KOPT-K1 (cell line): Measurements from ENCODE around the gene CAMK1G.

Source experiments
- H3K27ac ChIP-seq: fragments of 200-600 bp; sonication (generic); 2 replicates; pipeline ENCODE4 v1.5.1; 2016; ENCODE audit warnings: antibody characterized with exemption, mild to moderate bottlenecking, low read depth, low read length; ENCODE audit not compliant: poor library complexity, severe bottlenecking
- H3K36me3 ChIP-seq: fragments of 200-600 bp; sonication (generic); 2 replicates; pipeline ENCODE4 v1.5.1; 2017; ENCODE audit warnings: antibody characterized with exemption, mild to moderate bottlenecking, low read length, moderate library complexity; ENCODE audit not compliant: insufficient read depth
- H3K9me3 ChIP-seq: fragments of 200-600 bp; sonication (generic); 2 replicates; pipeline ENCODE4 v1.5.1; 2017; ENCODE audit warnings: antibody characterized with exemption, low read length, mild to moderate bottlenecking; ENCODE audit not compliant: insufficient read depth, poor library complexity, severe bottlenecking

Gene CAMK1G

DNA sequence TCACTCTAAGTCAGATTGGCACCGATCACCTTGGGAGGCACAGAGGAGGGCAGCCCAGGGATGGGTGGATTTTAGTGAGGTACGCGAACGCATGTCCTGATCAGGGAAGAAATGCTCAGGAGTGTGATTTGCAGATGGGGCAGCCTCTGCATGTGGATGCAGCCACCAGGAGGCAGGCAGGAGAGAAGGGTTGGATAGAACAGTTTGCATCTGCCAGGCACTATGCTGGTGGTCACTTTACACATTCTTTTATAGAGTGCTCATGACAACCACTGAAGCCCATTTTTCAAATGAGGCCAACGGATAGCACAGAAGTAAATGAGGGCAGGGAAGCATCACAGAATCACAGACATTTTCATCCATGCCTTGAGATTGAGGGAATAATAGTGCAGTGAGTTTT is 63.0 kb downstream of the CAMK1G start:
- H3K9me3 ChIP-seq = no peaks in the 10 kb centered on the region
- H3K27ac ChIP-seq = no peak overlapping the region
- H3K36me3 ChIP-seq = no peaks in the 10 kb centered on the region

DNA sequence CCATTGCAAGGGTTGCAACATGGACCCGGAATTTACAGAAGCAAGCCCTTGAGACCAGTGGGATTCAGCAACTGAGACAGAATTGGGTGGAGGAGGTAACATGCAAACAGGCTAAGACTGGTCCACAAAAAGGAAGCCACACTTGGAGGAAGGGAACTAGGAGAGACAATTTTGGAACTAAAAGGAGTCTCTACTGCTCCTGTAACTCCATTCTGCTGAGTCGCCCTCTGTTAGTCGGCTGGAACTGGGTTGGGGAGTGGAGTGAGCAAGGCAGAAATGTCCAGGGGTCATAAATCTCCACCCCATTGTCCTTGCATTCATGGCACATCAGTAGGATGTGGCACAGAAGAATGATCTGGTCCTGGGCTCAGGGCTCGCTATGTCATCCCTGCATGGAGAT is 63.6 kb downstream of the CAMK1G start:
- Histone ChIP-seq H3K36me3 (no peaks in the 10 kb centered on the region), H3K9me3 (no peaks in the 10 kb centered on the region), H3K27ac (no peak overlapping the region)

DNA sequence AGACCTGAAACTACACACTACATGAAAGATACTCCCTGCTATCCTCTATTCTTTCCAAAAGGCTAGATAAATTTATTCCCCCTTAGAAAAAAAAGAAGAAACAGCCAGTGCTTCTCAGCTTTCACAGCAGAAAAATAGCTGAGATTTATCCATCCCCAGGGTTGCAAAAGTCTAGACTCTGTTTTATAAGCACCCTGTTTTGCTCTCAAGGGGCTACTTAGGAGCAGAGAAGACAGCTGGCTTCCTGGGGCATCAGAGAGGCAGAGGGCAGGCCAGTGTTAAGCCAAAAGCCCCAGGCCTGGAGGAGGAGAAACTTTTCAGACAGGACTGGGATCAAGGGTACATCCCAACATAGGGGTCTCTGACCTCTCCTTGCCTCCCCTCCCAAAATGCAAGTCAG is 64.8 kb downstream of the CAMK1G start:
- H3K27ac ChIP-seq = no peak overlapping the region
- no peaks in the 10 kb centered on the region for H3K9me3 ChIP-seq
- no peaks in the 10 kb centered on the region for H3K36me3 ChIP-seq

DNA sequence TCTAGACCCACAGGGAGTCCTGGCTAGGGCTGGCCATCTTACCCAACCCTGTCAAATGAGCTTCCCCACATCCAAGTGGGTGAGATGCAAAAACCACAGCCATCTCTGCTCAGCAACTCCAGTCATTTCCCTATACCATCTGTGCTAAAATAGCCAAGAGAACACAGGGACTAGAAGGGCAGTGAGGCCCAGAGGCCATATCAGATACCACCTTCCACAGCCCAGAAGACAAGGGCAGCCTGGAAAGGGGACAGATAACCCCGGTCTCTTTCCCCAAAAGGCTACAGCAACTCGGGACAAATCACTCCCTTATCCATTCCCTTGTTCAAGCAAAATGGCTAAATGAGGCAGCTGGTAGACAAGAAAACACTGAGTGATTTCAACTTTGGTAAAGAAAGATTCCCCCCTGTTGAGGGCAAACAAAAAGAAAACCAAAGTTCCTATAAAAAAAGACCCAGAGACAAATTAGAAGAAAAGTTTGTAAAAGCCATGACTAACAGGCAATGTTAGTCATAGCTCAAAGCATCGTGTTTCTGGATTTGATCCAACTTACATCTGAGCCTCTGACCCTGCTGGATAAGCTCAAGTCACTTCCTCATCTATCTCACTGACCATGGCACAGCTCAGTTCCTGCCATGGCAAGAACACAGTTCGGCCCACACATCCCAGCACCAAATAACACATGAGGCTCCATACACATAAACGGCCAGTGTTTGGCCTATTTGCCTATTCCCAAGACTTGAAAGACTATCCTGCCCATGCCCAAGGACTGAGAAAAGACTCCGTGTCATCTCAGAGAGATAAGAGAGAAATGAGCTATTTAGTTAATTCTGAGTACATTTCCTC is 65.6 kb downstream of the CAMK1G start:
- Histone ChIP-seq H3K27ac (no peak overlapping the region), H3K9me3 (no peaks in the 10 kb centered on the region), H3K36me3 (no peaks in the 10 kb centered on the region)

DNA sequence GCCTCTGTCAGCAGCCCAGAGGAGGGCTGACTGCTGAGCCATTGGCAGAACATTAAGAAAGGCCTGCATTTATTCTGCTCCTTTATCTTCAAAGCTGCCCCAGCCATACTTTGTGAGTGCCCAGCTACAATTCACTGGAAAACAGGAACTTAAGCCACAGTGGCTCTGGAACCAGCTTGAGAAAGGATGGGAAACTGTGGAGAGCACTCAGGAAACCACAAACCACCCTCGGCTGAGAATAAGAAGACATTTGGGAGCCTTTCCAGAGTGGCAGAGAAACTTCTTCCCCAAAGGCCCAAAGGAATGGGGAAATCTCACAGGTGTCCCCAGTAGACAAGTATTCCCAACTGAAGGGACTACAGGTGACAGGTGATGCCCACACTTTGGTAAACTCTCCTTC is 66.9 kb downstream of the CAMK1G start:
- H3K27ac ChIP-seq = no peak overlapping the region
- H3K9me3 ChIP-seq = no peaks in the 10 kb centered on the region
- H3K36me3 ChIP-seq = no peaks in the 10 kb centered on the region

DNA sequence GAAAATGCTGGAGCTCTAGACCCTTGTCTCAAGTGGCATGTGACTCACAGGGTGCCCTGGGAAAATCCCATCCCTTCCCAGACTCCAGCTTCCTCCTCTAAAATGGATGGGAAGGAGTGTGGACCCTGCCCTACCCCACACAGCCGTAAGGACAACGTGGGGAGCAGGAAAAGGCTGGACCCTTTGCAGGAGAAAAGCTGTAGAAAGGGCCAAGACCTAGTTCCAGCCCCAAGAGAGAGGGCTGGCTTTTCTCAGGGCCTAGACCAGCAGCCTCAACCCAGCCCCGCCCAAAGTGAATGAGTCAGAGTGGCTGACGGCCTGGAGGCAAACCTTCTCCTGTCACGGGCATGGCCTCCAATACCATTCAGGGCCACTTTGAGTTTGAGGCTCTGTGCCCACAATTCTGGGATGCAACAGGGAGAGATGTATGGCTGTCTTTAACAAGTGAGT is 67.6 kb downstream of the CAMK1G start:
- H3K9me3 ChIP-seq = no peaks in the 10 kb centered on the region
- no peak overlapping the region for H3K27ac ChIP-seq
- no peaks in the 10 kb centered on the region for H3K36me3 ChIP-seq

DNA sequence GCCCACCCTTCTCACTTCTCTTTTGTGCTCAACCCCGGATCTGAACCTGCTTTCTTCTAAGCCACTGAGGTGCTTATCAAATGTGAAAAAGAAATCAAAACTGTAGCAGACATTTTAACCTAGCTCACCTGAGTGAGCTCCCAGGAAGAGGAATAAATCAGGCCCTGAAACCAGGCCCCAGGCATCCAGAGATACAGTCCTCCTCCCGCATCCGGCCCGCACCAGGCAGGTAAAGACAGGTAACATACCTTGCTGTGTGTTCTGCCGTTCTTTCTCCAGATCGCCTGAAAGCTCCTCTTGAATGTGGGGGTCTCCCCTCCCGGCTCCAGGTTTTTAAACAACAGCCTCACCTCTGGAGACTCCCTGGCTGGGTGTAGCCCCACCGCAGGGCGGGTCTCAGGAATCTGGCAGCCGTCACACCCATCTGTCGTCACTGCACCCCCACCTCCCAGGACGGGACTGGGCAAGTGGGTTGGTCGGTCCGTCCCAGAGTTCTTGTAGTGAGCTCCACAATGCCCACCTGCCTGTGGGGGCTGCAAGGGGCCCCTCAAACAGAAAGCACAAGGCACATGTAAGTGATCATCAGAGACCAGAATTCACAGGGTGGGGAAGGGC is 68.7 kb downstream of the CAMK1G start, which contains the start of gene LAMB3:
LAMB3 (minus strand) TSS at position 305 of the 615 bp plus-strand sequence. CDS start 1,481 bp downstream, outside the sequence.
- no peak within 1 kb of the TSS for H3K27ac ChIP-seq
- no peaks in the 10 kb centered on the region for H3K9me3 ChIP-seq
- H3K36me3 ChIP-seq = no peaks in the 10 kb centered on the region

DNA sequence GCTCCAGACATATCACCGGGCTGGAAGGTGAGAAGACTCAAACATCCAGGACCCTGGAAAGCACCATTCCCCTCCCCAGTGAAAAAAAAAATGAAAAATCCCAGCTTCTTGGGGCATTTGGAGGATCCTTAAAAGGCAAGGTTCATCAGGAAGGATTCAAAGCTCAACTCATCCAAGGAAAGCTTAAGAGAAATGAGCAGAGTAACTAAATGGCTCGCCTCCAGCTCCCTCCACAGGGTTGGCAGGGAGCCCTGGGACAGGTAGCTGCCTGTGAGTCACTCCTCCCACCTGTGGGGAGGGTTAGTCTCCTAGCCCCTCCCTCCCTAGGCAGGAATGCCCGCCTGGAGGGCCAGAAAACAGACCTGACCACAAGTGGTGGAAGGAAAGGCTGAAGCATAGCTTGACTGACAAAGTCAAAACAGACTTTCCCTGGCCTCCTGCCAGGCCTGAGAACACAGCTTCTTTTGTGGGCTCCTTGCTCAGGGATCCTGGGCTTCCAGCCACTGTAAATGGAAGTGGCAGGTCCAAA is 69.4 kb downstream of the CAMK1G start:
- no peak overlapping the region for H3K27ac ChIP-seq
- no peaks in the 10 kb centered on the region for H3K9me3 ChIP-seq
- no peaks in the 10 kb centered on the region for H3K36me3 ChIP-seq

DNA sequence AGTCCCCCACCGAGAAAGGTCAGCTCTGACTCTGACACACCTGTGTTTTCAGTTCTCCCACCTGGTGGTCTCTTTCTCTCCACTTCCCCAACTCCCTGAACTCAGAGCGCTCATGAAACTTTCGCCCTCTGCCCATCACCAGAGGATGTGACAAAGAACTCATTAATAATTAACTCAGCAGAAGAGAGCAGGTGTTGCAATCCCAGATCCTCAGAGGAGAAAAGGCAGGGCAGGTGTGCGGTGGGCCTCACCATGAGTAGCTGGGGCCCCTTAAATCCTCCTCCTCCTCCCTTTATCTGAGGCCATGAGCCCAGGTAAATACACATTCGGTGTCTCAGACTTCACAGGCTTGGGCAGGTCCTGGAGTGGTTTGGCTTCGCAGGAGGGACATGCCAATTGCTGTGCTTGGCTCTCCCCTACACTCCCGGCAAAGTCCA is 70.4 kb downstream of the CAMK1G start:
- no peaks in the 10 kb centered on the region for H3K9me3 ChIP-seq
- no peaks in the 10 kb centered on the region for H3K36me3 ChIP-seq
- no peak overlapping the region for H3K27ac ChIP-seq

DNA sequence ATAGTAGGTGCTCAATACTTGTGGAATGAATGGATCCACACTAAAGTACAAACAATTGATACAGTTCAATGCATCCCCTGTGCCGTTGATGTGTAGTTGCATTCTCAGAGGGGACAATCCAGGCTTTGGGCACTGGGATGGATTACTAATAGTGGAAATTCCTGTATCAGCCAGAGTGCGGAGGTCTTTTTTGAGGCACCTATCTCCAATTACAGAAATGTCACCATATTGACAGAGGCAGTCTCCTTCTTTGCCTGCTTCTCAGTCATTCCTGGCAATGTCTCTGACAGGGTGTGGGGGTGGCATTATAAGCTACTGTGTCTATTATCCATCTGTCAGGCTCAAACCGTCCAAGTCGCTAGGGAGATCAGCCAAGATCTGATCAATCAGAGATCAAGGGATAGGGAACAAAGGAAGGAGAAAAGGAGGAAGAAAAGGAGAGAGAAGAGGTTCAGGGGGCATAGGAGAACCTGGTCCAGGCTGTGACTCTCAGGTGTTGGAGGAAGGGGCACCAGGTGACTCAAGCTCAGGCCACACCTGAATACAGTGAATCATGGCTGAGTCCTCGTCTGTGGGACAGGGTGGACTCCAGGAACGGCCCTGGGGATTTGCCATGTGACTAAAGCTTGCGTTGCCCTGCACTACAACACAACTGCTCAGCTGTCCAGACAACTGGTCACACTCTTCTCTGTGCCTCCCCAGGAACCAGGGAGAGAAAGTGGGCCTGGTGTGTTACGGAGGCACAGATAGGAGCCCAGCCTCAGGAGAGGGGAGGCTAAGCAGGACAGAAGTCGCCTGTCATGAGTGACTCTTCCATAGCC is 72.1 kb downstream of the CAMK1G start:
- no peak overlapping the region for H3K27ac ChIP-seq
- H3K9me3 ChIP-seq = no peaks in the 10 kb centered on the region
- no peaks in the 10 kb centered on the region for H3K36me3 ChIP-seq

DNA sequence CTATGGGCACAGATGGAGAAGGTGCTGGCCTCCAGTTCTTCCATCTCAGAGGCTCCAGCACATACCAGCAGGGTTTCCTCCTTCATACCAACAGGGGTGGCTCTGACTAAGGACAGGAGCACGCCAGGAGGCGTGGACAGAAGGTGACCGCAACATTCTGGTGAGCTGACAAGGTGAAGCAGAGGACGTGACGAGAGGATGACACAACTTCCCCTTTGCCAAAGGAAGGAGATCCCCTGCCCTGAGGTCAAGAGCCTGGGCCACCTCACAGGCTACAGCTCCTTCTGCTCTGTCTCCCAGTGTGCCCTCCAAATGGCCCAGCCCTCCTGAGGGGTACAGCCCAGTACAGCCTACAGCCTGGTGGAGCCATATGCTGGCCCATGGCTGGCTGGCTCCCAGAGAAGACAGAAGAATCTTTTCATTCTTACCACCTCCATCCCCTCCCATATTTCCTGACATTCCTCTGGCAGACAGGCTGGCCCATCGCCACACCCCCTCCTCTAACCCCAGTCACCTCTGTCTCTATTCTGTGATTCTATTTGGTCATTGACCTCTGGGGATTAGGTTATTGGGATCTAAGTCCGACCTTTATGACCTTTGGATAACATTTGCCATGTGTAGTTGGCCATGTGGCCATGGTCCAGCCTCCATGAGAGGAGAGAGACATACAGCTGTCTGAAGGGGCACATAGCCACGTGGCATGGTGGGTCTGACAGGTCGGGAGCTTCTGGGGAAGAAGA is 73.8 kb downstream of the CAMK1G start:
- H3K27ac ChIP-seq = no peak overlapping the region
- H3K9me3 ChIP-seq = no peaks in the 10 kb centered on the region
- no peaks in the 10 kb centered on the region for H3K36me3 ChIP-seq

DNA sequence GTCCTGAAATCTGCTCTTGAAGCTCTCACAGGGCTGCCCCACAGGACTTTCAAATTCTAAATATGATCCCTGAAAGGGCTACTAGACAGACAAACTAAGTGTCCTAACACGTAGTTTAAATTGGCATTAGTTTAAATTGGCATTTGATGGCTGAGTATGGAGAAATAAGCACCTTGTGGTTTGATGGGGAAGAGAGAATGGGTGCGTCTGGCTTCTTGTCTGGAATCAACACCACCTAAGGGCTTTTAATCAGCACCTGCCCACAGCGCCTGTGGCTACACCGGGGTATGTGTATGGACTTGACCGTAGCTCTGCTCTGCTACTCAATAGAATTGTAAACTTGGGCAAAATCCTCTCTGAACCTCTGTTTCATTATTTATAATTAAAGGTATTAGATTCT is 74.4 kb downstream of the CAMK1G start:
- Histone ChIP-seq H3K36me3 (no peaks in the 10 kb centered on the region), H3K27ac (no peak overlapping the region), H3K9me3 (no peaks in the 10 kb centered on the region)

DNA sequence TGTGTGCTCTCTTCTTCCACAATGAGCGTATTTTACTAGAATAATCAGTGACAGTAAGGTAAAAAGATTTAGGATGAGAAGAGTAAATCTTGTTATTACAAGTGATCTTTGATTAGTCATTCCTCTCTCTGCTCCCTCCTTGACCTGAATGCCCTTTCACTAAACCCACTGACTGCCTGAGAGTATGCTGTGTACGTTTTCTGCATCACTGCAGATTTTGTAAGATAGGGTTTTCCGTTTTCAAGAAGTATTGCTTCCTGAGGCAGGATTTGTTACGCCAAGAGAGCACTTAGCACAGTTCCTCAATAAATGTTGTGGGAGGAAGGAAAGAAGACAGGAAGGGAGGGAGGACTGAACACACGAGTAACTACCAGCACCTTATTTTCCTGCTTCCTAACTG is 76.4 kb downstream of the CAMK1G start:
- no peaks in the 10 kb centered on the region for H3K9me3 ChIP-seq
- H3K27ac ChIP-seq = no peak overlapping the region
- H3K36me3 ChIP-seq = no peaks in the 10 kb centered on the region

DNA sequence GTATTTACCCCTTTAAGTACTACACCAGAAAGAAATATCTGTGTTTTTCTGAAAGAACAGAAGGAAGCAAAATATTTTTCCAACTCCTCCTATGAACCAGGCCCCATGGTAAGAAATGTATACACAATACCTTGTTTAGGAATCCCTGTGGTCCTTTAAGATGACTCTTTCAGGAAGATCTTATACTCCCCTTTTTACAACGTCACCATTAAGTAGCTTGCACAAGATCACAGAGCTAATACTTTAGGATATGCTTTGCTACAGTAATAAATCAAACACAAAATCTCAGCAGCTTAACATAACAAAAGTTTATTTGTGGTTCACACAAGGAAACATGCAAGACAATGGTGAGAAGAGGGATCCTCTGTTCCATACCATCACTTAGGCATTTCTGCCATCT is 77.6 kb downstream of the CAMK1G start:
- H3K9me3 ChIP-seq = no peaks in the 10 kb centered on the region
- H3K27ac ChIP-seq = no peak overlapping the region
- no peaks in the 10 kb centered on the region for H3K36me3 ChIP-seq
